ENCODE results near the gene GXYLT2. TPM values are rescaled to one million over a fixed set of nuclear protein-coding genes. Genes with fewer than 3 reads are reported as not detected.

GXYLT2 gene
- total RNA-seq, 1 experiment from 2014 or later = 4.8 TPM

DNA sequence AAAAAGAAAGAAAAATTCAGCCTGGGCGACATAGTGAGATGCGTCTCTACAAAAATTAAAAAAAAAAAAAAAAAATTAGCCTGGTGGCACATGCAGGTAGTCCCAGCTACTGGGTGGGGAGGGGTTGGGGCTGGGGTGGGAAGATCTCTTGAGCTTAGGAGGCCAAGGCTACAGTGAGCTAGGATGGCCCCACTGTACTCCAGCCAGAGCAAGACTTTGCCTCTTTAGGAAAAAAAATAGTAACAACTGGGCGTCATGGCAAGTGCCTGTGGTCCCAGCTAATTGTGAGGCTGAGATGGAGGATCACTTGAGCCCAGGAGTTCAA lies 84.8 kb downstream of the GXYLT2 start:
- Mint-ChIP-seq H3K27ac (ENCODE audit: unreplicated experiment) (peak overlapping the region; percentile 88), H3K4me3 (ENCODE audit: unreplicated experiment) (peak overlapping the region; percentile 68), H3K9me3 (ENCODE audit: unreplicated experiment) (no peaks in the 10 kb centered on the region), H3K36me3 (ENCODE audit: insufficient read depth, unreplicated experiment) (peaks cover 8% of the 10 kb centered on the region), H3K27me3 (ENCODE audit: insufficient read depth, unreplicated experiment) (no peaks in the 10 kb centered on the region), H3K4me1 (ENCODE audit: low read depth, unreplicated experiment) (peaks cover 20% of the 10 kb centered on the region)
- Histone ChIP-seq H3K36me3 (ENCODE audit: control insufficient read depth, insufficient read depth, low read length) (no peaks in the 10 kb centered on the region), H3K9me3 (no peaks in the 10 kb centered on the region), H3K4me1 (peaks cover 37% of the 10 kb centered on the region), H3K4me3 (ENCODE audit: low read depth, low read length) (no peak overlapping the region), H3K27me3 (replicated peaks; ENCODE audit: control insufficient read depth, insufficient read depth, low read length) (no peaks in the 10 kb centered on the region)
- POLR2A ChIA-PET = interaction anchor here (0.6 to 1.3 kb wide), 2 partner anchors 24 to 26 kb away, joined by 5 to 6 read pairs; partner anchors contain the start of gene PPP4R2
- intact Hi-C loops (cut with micrococcal nuclease; ENCODE audit: unreplicated experiment) = loop anchor here (1.0 kb wide), 3 partner anchors 19 to 34 kb away; no protein-coding TSS in a partner anchor
- TF ChIP-seq, protein P1, sequence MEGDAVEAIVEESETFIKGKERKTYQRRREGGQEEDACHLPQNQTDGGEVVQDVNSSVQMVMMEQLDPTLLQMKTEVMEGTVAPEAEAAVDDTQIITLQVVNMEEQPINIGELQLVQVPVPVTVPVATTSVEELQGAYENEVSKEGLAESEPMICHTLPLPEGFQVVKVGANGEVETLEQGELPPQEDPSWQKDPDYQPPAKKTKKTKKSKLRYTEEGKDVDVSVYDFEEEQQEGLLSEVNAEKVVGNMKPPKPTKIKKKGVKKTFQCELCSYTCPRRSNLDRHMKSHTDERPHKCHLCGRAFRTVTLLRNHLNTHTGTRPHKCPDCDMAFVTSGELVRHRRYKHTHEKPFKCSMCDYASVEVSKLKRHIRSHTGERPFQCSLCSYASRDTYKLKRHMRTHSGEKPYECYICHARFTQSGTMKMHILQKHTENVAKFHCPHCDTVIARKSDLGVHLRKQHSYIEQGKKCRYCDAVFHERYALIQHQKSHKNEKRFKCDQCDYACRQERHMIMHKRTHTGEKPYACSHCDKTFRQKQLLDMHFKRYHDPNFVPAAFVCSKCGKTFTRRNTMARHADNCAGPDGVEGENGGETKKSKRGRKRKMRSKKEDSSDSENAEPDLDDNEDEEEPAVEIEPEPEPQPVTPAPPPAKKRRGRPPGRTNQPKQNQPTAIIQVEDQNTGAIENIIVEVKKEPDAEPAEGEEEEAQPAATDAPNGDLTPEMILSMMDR (IDR thresholded peaks at IDR 0.05; ENCODE audit: insufficient read depth in 1 of 2, low read depth in 1 of 2, low read length in 1 of 2, severe bottlenecking in 1 of 2, unreplicated experiment in 1 of 2) = no peak
- CTCF ChIA-PET = interaction anchor here (0.8 to 1.0 kb wide), 2 partner anchors 25 to 34 kb away, joined by 4 to 6 read pairs; no protein-coding TSS in a partner anchor
- no TSS peak for BruUV-seq (replicated peaks)
- no peak for DNase-seq

- Histone ChIP-seq H3K27me3 (replicated peaks; ENCODE audit: control insufficient read depth, insufficient read depth, low read length) (no peaks in the 10 kb centered on the region), H3K4me3 (ENCODE audit: low read depth, low read length) (peak overlapping the region; percentile 14; the same call in 1 of the 2 replicates), H3K4me1 (peaks cover 37% of the 10 kb centered on the region), H3K36me3 (ENCODE audit: control insufficient read depth, insufficient read depth, low read length) (no peaks in the 10 kb centered on the region), H3K9me3 (no peaks in the 10 kb centered on the region)
- H3K27me3 Mint-ChIP-seq (ENCODE audit: insufficient read depth, unreplicated experiment) = no peaks in the 10 kb centered on the region
- H3K4me1 Mint-ChIP-seq (ENCODE audit: low read depth, unreplicated experiment) = peaks cover 20% of the 10 kb centered on the region
- ChIA-PET POLR2A (interaction anchor here (0.6 to 1.3 kb wide), 2 partner anchors 24 to 26 kb away, joined by 5 to 6 read pairs; partner anchors contain the start of gene PPP4R2), CTCF (interaction anchor here (0.8 to 1.0 kb wide), 2 partner anchors 24 to 35 kb away, joined by 4 to 6 read pairs; no protein-coding TSS in a partner anchor)
- no peaks in the 10 kb centered on the region for H3K9me3 Mint-ChIP-seq (ENCODE audit: unreplicated experiment)
- peaks cover 8% of the 10 kb centered on the region for H3K36me3 Mint-ChIP-seq (ENCODE audit: insufficient read depth, unreplicated experiment)
- intact Hi-C loops (cut with micrococcal nuclease; ENCODE audit: unreplicated experiment) = loop anchor here (1.0 kb wide), 3 partner anchors 20 to 35 kb away; no protein-coding TSS in a partner anchor
- no TSS peak for BruUV-seq (replicated peaks)
- peak overlapping the region; percentile 68 for H3K4me3 Mint-ChIP-seq (ENCODE audit: unreplicated experiment)
- TF ChIP-seq, protein P1 (IDR thresholded peaks at IDR 0.05; ENCODE audit: insufficient read depth in 1 of 2, low read depth in 1 of 2, low read length in 1 of 2, severe bottlenecking in 1 of 2, unreplicated experiment in 1 of 2) = no peak
- DNase-seq = peak; percentile 90 to 96
- peak overlapping the region; percentile 88 for H3K27ac Mint-ChIP-seq (ENCODE audit: unreplicated experiment)
Measured at GRCh38 chr3:72973031-72973723, 85.3 kb downstream of the GXYLT2 start.

GRCh38 chr3:72973786-72974185 lies 85.9 kb downstream of the GXYLT2 start:
- H3K9me3 ChIP-seq = no peaks in the 10 kb centered on the region
- peak overlapping the region; percentile 88 for H3K27ac Mint-ChIP-seq (ENCODE audit: unreplicated experiment)
- H3K36me3 ChIP-seq (ENCODE audit: control insufficient read depth, insufficient read depth, low read length) = no peaks in the 10 kb centered on the region
- TF ChIP-seq, protein P1 (IDR thresholded peaks at IDR 0.05; ENCODE audit: insufficient read depth in 1 of 2, low read depth in 1 of 2, low read length in 1 of 2, severe bottlenecking in 1 of 2, unreplicated experiment in 1 of 2) = no peak
- peak overlapping the region; percentile 14; the same call in 1 of the 2 replicates for H3K4me3 ChIP-seq (ENCODE audit: low read depth, low read length)
- no peaks in the 10 kb centered on the region for H3K27me3 Mint-ChIP-seq (ENCODE audit: insufficient read depth, unreplicated experiment)
- H3K4me1 Mint-ChIP-seq (ENCODE audit: low read depth, unreplicated experiment) = peaks cover 20% of the 10 kb centered on the region
- H3K4me1 ChIP-seq = peaks cover 37% of the 10 kb centered on the region
- intact Hi-C loops (cut with micrococcal nuclease; ENCODE audit: unreplicated experiment) = loop anchor here (1.0 kb wide), 3 partner anchors 20 to 35 kb away; no protein-coding TSS in a partner anchor
- DNase-seq = no peak
- peaks cover 8% of the 10 kb centered on the region for H3K36me3 Mint-ChIP-seq (ENCODE audit: insufficient read depth, unreplicated experiment)
- peak overlapping the region; percentile 68 for H3K4me3 Mint-ChIP-seq (ENCODE audit: unreplicated experiment)
- POLR2A ChIA-PET = no interaction called here
- no peaks in the 10 kb centered on the region for H3K27me3 ChIP-seq (replicated peaks; ENCODE audit: control insufficient read depth, insufficient read depth, low read length)
- TSS peak; percentile 52 for BruUV-seq (replicated peaks)
- CTCF ChIA-PET = no interaction called here
- H3K9me3 Mint-ChIP-seq (ENCODE audit: unreplicated experiment) = no peaks in the 10 kb centered on the region

Measured in Caco-2 (cell line).